Dendritic cell treated with granulocyte-macrophage colony-stimulating factor and Interleukin-4, amounts not matched to agents 40 ng/mL and 50 ng/mL, for 4 days (primary cell): ENCODE measurements around the gene THUMPD2.

Experiments
- H3K27ac Mint-ChIP-seq: one replicate; pipeline ENCODE4 v1.8.0; 2022; ENCODE audit warnings: mild to moderate bottlenecking, mixed read lengths
- H3K27me3 Mint-ChIP-seq: one replicate; pipeline ENCODE4 v1.8.0; 2022; ENCODE audit warnings: mild to moderate bottlenecking, mixed read lengths
- H3K36me3 Mint-ChIP-seq: one replicate; pipeline ENCODE4 v1.8.0; 2022; ENCODE audit warnings: low read depth, mixed read lengths
- H3K4me1 Mint-ChIP-seq: one replicate; pipeline ENCODE4 v1.8.0; 2022; ENCODE audit warnings: low read depth, mixed read lengths
- H3K4me3 Mint-ChIP-seq: one replicate; pipeline ENCODE4 v1.8.0; 2022; ENCODE audit warnings: mild to moderate bottlenecking, moderate library complexity, mixed read lengths
- H3K9me3 Mint-ChIP-seq: one replicate; pipeline ENCODE4 v1.8.0; 2022; ENCODE audit warnings: mixed read lengths
- intact Hi-C: fragments of 100-400 bp; cut with micrococcal nuclease; formaldehyde crosslinking; loops from one replicate; pipeline ENCODE4 v1.15.0; 2022

Gene THUMPD2

DNA sequence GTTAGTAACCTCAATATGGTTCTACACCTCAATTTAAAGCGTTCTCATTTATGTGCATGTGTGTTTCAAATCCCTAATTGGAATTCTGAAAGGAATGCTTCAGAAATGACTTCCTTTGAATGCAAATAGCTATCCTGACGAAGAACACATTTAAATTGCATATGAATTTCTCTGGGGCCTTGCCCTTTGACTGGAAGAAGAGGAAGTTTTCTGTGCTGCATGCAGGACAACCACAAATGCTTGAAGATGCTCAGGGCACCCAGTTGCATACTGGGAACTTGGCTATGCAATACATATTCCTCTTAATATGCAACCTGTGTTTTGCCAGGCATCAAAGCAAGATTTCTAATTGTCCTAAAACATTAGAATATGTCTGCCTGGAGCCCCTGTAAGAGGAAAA, 58.1 kb downstream of the THUMPD2 start:
- peaks cover under 1% of the 10 kb centered on the region for H3K27me3 Mint-ChIP-seq
- no peaks in the 10 kb centered on the region for H3K9me3 Mint-ChIP-seq
- no peak overlapping the region for H3K27ac Mint-ChIP-seq
- no peak overlapping the region for H3K4me3 Mint-ChIP-seq
- intact Hi-C loops, result no loop called here
- no peaks in the 10 kb centered on the region for H3K4me1 Mint-ChIP-seq
- no peaks in the 10 kb centered on the region for H3K36me3 Mint-ChIP-seq

GRCh38 chr2:39719317-39719716, 59.7 kb downstream of the THUMPD2 start:
- Mint-ChIP-seq H3K27ac (no peak overlapping the region), H3K9me3 (no peaks in the 10 kb centered on the region), H3K4me1 (no peaks in the 10 kb centered on the region), H3K36me3 (no peaks in the 10 kb centered on the region), H3K4me3 (no peak overlapping the region), H3K27me3 (peaks cover 2% of the 10 kb centered on the region)
- intact Hi-C loops, result no loop called here

DNA sequence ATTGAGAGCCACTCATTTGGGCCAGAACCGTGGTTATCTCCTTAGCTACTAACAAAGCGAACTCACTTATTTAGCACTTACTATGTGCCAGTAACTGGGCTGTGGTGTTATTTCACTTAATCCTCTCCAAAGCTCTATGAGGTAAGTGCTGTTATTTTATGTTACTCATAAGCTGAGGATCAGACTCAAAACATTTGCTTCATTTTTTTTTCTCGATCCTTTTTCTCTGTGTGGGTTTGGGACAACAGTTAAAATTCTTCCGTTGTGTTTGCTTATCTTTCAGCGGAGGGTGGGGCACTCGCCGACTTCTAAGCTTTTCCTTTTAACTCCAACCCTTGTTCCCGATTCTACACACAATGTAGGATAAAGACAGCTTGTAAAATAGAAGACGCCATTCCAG, 60.6 kb downstream of the THUMPD2 start:
- no peaks in the 10 kb centered on the region for H3K36me3 Mint-ChIP-seq
- H3K27me3 Mint-ChIP-seq, result peaks cover 2% of the 10 kb centered on the region
- no peak overlapping the region for H3K4me3 Mint-ChIP-seq
- no peaks in the 10 kb centered on the region for H3K9me3 Mint-ChIP-seq
- no peaks in the 10 kb centered on the region for H3K4me1 Mint-ChIP-seq
- intact Hi-C loops, result no loop called here
- no peak overlapping the region for H3K27ac Mint-ChIP-seq

DNA sequence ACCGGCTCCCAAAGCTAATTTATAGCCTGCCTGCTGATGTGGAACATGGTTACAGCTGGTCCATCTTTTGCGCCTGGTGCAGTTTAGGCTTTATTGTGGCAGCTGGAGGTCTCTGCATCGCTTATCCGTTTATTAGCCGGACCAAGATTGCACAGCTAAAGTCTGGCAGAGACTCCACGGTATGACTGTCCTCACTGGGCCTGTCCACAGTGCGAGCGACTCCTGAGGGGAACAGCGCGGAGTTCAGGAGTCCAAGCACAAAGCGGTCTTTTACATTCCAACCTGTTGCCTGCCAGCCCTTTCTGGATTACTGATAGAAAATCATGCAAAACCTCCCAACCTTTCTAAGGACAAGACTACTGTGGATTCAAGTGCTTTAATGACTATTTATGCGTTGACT, 62.0 kb downstream of the THUMPD2 start:
- intact Hi-C loops, result no loop called here
- Mint-ChIP-seq H3K4me3 (no peak overlapping the region), H3K36me3 (no peaks in the 10 kb centered on the region), H3K9me3 (no peaks in the 10 kb centered on the region), H3K4me1 (no peaks in the 10 kb centered on the region), H3K27me3 (peaks cover 2% of the 10 kb centered on the region), H3K27ac (no peak overlapping the region)

GRCh38 chr2:39715822-39716221, 63.2 kb downstream of the THUMPD2 start:
- intact Hi-C loops, result no loop called here
- no peaks in the 10 kb centered on the region for H3K9me3 Mint-ChIP-seq

DNA sequence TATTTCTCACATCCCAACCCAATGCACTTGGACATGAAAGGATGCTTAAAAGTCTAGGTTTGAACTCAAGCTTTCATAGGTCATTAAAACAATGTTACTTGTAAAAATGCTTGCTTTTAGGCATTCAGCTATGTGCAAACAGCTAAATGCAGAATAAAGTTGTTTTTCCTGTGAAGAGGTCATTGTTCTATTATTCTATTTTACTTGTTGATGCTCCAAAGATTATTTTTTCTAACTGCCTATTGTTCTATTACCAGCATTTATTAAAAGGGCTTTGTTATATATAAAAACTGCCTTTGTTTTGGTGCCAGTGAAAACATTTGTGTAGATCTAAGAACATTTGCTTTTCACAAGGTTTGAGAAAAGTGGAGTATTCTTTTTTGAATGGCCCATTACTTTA, 64.0 kb downstream of the THUMPD2 start:
- peaks cover 2% of the 10 kb centered on the region for H3K27me3 Mint-ChIP-seq
- no peaks in the 10 kb centered on the region for H3K9me3 Mint-ChIP-seq
- intact Hi-C loops, result no loop called here
- H3K27ac Mint-ChIP-seq, result no peak overlapping the region
- no peaks in the 10 kb centered on the region for H3K4me1 Mint-ChIP-seq
- no peak overlapping the region for H3K4me3 Mint-ChIP-seq
- H3K36me3 Mint-ChIP-seq, result no peaks in the 10 kb centered on the region

More at GRCh38 chr2:39715822-39716221, 63.2 kb downstream of the THUMPD2 start:
- H3K36me3 Mint-ChIP-seq, result no peaks in the 10 kb centered on the region
- H3K4me1 Mint-ChIP-seq, result no peaks in the 10 kb centered on the region
- H3K4me3 Mint-ChIP-seq, result no peak overlapping the region
- peaks cover 2% of the 10 kb centered on the region for H3K27me3 Mint-ChIP-seq
- H3K27ac Mint-ChIP-seq, result no peak overlapping the region

DNA sequence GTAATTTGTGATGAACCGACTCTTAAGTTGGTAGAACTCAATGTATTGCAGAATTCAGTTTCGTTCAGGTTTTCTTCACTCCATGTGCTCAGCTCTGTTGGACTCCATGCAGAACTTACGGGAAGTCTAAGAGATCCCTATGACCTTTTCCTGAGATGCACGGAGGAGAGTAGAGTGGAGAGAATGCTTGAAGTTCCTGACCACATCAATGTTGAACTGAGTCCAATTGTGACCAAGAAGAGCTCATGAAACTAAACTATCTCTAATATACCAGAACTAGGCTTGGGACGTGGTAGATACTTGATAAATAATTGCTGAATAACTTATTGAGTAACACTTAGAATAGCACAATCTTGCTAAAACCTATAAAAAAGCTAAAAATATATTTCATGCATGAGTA, 66.1 kb downstream of the THUMPD2 start:
- Mint-ChIP-seq H3K36me3 (no peaks in the 10 kb centered on the region), H3K4me1 (no peaks in the 10 kb centered on the region), H3K9me3 (no peaks in the 10 kb centered on the region), H3K4me3 (no peak overlapping the region), H3K27ac (no peak overlapping the region), H3K27me3 (peaks cover 2% of the 10 kb centered on the region)
- intact Hi-C loops, result no loop called here

DNA sequence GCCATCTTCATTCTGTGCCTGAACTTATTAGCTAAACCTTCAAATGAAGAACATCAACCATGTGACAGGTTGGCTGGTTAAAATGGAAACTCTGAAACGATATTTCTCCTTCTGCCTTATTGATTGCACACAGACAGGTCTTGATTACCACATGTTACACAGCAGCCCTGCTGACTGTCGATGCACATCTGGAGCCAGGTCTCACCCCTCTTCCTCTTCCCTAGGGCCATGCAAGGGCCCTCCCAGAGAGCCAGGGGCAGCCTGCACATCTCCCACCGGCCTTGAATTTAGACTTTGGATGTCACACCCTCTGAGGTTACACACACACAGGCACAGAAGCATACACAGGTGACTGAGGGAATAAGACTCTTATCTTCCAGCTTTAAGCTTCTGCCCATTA, 68.3 kb downstream of the THUMPD2 start:
- intact Hi-C loops, result no loop called here
- H3K27ac Mint-ChIP-seq, result no peak overlapping the region
- H3K4me3 Mint-ChIP-seq, result no peak overlapping the region
- no peaks in the 10 kb centered on the region for H3K4me1 Mint-ChIP-seq
- H3K36me3 Mint-ChIP-seq, result no peaks in the 10 kb centered on the region
- peaks cover 2% of the 10 kb centered on the region for H3K27me3 Mint-ChIP-seq
- no peaks in the 10 kb centered on the region for H3K9me3 Mint-ChIP-seq

DNA sequence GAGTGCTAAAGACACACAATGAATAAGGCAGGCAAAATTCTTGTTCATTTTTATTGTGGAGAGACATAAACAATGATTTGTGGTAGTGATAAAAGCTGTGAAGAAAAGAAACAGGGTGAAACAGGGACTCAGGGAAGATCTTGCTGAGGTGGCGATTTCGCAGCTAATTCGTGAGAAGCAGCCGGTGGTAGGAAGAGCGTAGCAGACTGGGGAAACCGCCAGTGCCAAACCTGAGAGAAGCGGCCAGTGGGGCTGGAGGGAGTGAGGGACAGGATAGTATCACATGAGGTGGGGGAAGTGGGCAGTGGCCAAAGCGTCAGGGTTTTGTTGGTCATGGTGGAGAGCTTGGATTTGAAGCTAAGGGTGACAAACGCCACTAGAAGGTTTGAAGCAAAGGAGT, 71.1 kb downstream of the THUMPD2 start:
- Mint-ChIP-seq H3K27ac (no peak overlapping the region), H3K4me1 (no peaks in the 10 kb centered on the region), H3K27me3 (no peaks in the 10 kb centered on the region), H3K36me3 (no peaks in the 10 kb centered on the region), H3K9me3 (no peaks in the 10 kb centered on the region), H3K4me3 (no peak overlapping the region)
- intact Hi-C loops, result no loop called here

GRCh38 chr2:39706945-39707344, 72.1 kb downstream of the THUMPD2 start:
- no peak overlapping the region for H3K27ac Mint-ChIP-seq
- no peaks in the 10 kb centered on the region for H3K4me1 Mint-ChIP-seq
- intact Hi-C loops, result no loop called here
- H3K4me3 Mint-ChIP-seq, result no peak overlapping the region
- H3K9me3 Mint-ChIP-seq, result peaks cover 7% of the 10 kb centered on the region
- H3K36me3 Mint-ChIP-seq, result no peaks in the 10 kb centered on the region
- H3K27me3 Mint-ChIP-seq, result no peaks in the 10 kb centered on the region

- Mint-ChIP-seq H3K36me3 (no peaks in the 10 kb centered on the region), H3K27me3 (no peaks in the 10 kb centered on the region), H3K9me3 (peaks cover 13% of the 10 kb centered on the region), H3K27ac (no peak overlapping the region), H3K4me1 (no peaks in the 10 kb centered on the region), H3K4me3 (no peak overlapping the region)
- intact Hi-C loops, result no loop called here
Measured at GRCh38 chr2:39706312-39706711, 72.7 kb downstream of the THUMPD2 start.

DNA sequence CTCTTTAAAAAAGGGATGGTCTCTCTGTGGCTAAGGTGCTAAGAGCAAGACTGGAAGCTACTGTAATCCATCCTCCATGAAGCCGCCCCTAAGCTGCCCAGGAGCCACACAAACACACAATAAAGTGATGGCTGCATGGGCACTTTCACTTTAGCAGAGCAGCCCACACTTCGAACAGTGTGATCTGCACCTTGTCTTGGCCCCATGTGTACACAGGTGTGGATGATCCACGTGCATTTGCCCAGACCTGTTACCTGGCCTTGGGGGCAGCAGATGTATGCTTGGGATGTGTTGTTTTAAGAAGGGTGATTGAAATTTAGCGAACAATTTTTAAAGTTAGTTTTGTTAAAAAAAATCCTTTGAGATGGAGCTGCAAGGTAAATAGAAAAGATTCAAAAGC, 73.4 kb downstream of the THUMPD2 start:
- Mint-ChIP-seq H3K27me3 (no peaks in the 10 kb centered on the region), H3K9me3 (peaks cover 18% of the 10 kb centered on the region), H3K27ac (no peak overlapping the region), H3K4me1 (no peaks in the 10 kb centered on the region), H3K36me3 (no peaks in the 10 kb centered on the region), H3K4me3 (no peak overlapping the region)
- intact Hi-C loops, result no loop called here

DNA sequence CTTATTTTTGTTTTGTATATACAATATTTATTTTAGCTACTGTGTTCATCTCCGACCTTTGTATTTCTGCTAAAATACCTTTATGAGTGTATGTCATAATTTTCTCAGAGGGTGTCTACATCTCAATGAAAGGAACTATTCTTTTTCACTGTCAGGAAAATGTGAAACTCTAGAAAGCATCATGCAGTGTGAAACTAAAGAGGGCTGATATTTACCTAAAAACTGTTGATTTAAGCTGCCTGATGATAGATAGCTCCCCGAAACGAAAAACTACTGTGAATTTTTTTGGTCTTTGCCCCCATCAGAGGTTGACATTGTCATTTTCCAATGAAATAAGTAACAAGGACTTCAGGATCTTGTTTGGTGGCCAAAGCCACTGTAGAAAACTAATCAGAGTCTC, 74.5 kb downstream of the THUMPD2 start:
- H3K4me1 Mint-ChIP-seq, result no peaks in the 10 kb centered on the region
- no peak overlapping the region for H3K27ac Mint-ChIP-seq
- no peaks in the 10 kb centered on the region for H3K27me3 Mint-ChIP-seq
- H3K9me3 Mint-ChIP-seq, result peaks cover 28% of the 10 kb centered on the region
- no peaks in the 10 kb centered on the region for H3K36me3 Mint-ChIP-seq
- intact Hi-C loops, result no loop called here
- H3K4me3 Mint-ChIP-seq, result no peak overlapping the region

DNA sequence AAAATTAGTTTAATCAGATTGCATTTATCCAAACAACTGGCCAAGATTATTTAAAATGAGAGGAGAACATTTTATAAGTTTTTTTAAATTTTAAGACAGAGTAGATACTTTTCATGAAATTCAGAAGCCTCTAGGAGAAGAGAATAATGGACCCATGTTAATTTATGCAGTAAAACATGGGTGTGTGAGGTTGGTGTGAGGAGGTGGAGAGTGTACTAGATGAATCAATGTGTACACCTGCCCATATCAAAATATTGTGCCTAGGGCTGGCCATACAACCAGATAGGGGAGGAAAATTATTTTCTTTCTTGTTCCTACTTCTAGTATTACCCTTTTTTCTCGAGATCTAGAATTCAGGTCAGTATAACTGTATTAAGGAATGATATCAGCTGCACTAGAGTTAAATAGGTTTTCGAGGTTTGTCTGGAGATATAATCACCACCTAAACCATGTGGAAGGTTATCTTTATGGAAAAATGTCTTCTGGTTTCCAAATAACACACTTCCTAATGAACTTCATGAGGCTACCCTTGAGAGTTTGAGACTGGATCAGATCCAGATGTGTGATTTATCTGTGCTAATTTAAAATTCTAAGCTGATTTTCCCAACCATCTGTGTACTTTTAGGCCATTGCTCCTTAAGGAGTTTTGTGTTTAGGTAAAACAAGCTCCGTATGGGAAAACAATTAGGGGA, 75.7 kb downstream of the THUMPD2 start:
- Mint-ChIP-seq H3K4me1 (no peaks in the 10 kb centered on the region), H3K36me3 (no peaks in the 10 kb centered on the region), H3K4me3 (no peak overlapping the region), H3K27me3 (peaks cover 2% of the 10 kb centered on the region), H3K9me3 (peaks cover 29% of the 10 kb centered on the region), H3K27ac (no peak overlapping the region)
- intact Hi-C loops, result no loop called here

GRCh38 chr2:39701137-39701536, 77.9 kb downstream of the THUMPD2 start:
- Mint-ChIP-seq H3K27ac (no peak overlapping the region), H3K4me1 (no peaks in the 10 kb centered on the region), H3K27me3 (peaks cover 2% of the 10 kb centered on the region), H3K4me3 (no peak overlapping the region), H3K36me3 (no peaks in the 10 kb centered on the region), H3K9me3 (peaks cover 29% of the 10 kb centered on the region)
- intact Hi-C loops, result no loop called here
